Amniotic epithelial cell (primary cell): ENCODE measurements around the gene USP34.
"Not testable (repeated sequence)": the region's sequence is repeated elsewhere in the genome, so short reads cannot be mapped to it uniquely, and the experiment has no call there.

Experiments
- DNase-seq: peaks from one replicate; pipeline ENCODE4 v3.0.0-alpha.2; 2010; ENCODE audit warnings: low read depth

Gene USP34

DNA sequence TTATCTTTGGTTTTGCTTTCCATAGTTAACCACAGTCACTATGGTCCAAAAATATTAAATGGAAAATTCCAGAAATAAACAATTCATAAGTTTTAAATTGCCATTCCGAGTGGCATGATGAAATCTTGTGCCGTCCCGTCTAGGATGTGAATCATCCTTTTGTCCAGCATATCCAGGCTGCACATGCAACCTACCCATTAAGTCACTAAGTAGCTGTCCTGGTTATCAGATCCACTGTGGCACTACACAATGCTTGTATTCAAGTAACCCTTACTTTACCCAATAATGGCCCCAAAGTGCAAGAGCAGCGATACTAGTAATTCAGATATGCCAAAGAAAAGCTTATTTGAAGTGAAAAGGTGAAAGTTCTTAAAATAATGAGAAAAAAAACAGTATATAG lies 10.7 kb downstream of the USP34 start:
- DNase-seq = peak; percentile 83

DNA sequence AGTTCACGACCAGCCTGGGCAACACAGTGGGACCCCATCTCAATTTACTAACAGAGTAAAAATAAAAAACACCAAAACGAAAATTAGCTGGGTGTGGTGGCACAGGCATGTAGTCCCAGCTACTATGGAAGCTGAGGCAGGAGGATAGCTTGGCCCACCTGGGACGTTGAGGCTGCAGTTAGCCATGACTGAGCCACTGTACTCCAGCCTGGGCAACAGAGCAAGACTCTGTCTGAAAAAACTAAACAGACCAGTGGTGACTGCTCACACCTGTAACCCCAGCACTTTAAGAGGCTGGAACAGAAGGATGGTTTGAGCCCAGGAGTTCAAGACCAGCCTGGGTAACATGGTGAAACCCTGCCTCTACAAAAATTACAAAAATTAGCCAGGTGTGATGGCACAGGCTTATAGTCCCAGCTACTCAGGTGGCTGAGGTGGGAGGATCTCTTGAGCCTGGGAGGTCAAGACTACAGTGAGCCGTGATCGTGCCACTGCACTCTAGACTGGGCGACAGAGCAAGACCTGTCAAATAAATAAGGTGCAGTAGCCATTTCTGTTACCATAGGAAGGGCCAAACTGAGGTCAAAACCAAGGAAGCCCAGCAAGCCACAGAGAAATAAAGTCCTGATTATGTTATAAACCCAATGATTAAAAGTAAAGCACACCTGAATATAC lies 14.0 kb downstream of the USP34 start:
- no peak for DNase-seq

DNA sequence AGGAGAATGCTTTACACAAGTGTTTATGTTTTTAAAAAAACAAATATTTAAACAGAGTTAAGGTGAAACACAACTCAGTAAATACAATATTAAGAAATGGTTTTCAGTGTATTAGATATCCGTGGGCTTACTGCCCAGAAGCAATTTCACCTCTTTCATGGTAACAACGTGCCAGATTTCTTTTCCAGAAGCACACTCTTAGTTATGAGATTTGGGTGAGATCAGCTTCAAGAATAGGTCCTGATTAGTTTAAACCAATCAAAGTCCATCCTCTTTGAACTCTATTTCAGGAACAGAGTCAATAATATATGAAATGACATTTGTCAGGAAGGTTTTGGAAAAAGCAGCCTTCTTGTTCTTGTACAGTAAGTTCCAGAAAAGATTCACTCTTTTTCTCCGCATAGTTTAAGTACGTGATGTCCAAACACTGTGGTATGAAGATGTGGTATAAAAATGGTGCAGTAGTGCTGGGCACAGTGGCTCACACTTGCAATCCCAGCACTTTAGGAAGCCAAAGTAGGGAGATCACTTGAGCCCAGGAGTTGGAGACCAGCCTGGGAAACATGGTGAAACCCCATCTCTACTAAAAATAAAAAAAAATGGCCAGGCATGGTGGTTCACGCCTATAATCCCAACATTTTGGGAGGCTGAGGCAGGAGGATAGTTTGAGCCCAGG lies 14.7 kb downstream of the USP34 start:
- DNase-seq = no peak

DNA sequence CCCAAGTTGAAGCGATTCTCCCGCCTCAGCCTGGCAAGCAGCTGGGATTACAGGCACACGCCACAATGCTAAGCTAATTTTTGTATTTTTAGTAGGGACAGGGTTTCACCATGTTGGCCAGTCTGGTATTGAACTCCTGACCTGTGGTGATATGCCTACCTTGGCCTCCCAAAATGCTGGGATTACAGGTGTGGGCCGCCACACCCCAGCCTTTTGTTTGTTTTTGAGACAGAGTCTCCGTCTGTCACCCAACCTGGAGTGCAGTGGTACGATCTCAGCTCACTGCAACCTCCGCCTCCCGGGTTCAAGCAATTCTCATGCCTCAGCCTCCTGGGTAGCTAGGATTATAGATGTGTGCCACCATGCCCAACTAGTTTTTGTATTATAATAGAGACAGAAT lies 15.9 kb downstream of the USP34 start:
- not testable (repeated sequence) for DNase-seq

DNA sequence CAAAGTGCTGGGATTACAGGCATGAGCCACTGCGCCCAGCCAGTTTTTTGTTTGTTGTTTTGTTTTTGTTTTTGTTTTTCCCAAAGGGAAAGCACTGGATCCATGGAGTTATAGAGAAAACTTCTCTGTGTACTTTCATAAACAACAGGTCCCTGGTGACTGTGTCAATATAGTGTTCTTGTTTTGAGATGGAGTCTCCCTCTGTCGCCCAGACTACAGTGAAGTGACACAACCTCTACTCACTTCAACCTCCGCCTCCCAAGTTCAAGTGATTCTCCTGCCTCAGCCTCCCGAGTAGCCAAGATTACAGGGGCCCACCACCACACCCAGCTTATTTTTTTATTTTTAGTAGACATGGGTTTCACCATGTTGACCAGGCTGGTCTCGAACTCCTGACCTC lies 16.5 kb downstream of the USP34 start:
- no peak for DNase-seq

DNA sequence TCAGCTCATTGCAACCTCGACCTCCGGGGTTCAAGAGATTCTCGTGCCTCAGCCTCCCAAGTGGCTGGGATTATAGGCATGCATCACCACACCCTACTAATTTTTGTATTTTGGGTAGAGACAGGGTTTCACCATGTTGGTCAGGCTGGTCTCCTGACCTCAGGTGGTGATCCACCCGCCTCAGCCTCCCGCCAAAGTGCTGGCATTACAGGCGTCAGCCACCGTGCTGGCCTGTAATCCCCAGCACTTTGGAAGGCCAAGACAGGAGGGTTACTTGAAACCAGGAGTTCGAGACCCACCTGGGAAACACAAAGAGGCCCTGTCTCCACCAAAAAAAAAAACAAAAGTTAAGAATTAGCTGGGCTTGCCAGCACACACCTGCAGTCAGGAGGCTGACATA lies 18.5 kb downstream of the USP34 start:
- no peak for DNase-seq

DNA sequence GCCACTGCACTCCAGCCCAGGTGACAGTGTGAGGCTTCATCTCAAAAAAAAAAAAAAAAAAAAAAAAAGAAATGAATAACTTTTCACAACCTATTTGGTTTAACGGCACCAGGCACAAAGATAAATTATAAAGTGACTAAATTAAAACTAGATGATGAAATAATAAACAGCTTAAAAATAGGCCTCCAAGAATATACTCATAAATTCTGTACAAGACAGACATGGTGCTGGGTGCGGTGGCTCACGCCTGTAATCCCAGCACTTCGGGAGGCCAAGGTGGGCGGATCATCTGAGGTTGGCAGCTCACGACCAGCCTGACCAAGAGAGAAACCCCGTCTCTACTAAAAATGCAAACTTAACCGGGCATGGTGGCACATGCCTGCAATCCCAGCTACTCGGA lies 19.7 kb downstream of the USP34 start:
- no peak for DNase-seq

DNA sequence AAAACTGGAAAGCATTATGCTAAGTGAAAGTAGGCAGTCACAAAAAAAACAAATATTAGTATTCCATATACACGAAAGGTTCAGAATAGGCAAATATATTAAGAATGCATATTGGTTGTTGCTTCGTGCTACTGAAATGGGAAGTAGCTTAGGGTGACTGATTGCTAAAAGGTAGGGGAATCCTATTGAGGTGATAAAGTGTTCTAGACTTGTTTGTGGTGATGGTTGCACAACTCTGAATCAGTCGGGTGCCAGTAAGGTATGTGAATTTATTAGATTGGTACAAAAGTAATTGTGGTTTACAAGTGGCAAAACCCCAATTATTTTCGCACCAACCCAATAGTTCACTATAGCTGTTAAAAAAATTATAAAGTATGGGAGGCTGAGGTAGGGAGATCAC lies 20.7 kb downstream of the USP34 start:
- DNase-seq = peak; percentile 90

DNA sequence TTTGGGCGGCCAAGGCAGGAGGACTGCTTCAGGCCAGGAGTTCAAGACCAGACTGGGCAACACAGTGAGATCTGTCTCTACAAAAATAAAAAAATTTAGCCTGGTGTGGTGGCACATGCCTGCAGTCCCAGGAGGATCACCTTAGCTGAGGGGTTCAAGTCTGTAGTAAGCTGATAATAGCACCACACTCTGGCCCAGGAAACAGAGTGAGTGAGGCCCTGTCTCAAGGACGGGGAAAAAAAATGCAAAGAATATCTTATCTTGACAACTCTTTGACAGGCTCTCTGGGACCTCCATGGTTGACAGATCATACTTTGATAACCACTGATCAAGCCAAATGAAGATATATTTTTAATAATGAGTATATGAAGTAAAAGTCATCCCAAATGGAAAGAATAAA lies 22.7 kb downstream of the USP34 start:
- no peak for DNase-seq

DNA sequence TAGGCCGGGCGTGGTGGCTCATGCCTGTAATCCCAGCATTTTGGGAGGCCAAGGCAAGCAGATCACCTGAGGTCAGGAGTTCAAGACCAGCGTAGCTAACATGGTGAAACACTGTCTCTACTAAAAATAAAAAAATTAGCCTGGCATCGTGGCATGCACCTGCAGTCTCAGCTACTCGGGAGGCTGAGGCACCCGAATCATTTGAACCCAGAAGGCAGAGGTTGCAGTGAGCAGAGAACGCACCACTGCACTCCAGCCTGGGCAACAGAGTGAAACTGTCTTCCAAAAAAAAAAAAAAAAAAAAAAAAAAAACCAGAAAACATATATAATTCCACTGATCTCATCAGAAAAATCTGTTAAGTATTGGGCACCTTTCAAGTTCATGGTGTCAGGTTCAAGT lies 23.9 kb downstream of the USP34 start:
- not testable (repeated sequence) for DNase-seq

DNA sequence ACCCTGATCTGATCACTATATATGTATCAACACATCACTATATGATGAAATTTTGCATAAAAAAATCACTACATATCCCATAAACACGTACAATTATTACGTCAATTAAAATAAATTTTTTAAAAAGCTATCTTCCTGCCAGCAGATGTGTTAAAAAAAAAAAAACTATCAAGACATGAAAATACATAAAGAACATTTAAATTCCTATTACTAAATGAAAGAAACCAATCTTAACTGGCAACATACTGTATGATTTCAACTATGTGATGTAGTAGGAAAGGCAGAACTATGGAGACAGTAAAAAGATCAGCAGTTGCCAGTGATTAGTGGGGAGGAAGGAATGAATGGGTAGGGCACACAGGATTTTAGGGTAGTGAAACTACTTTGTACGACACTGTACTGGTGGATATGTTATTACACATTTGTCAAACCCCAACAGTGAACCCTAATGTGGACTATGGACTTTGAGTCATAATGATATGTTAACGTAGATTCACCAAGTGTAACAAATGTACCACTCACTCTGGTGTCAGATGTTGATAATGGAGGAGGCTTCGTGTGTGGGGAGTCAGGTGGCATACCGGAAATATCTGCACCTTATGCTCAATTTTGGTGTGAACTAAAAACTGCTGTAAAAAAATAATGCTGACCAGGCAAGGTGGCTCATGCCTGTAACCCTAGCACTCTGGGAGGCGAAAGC lies 27.4 kb downstream of the USP34 start:
- no peak for DNase-seq

DNA sequence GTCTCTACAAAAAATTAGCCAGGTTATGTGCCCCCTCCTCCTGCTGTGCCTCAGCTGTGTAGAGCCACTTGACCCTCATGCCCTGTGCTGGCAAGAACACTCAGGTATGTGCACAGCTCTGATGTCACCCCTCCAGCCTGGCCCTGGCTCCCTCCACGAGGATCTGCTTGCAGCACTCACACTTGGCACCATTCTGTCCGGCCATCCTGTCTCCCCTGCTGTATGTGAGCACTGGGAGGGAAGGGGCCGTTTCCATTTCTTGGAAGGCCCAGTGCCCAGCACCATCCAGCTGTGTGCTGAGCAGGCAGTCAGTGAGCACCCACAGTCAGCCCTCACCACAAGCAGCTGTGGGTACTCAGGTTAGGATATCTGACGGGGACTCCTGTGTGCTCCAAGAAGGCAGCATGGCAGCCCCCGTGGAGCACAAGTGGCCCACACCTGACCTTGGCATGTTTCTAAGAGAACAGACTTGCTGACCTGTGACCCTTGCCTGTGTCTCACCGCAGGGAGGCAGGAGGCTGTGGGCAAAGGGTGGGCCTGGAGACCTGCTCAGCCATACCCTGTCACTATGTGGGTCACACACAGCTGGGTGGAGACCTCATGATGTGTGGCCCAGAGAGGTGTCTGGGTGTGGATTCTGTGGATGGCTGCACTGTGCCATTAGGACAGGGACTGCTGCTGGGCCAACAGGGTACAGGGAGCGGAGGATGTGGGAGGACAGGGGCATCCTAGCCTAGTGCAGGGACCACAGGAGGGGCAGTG lies 31.5 kb downstream of the USP34 start:
- DNase-seq = no peak

DNA sequence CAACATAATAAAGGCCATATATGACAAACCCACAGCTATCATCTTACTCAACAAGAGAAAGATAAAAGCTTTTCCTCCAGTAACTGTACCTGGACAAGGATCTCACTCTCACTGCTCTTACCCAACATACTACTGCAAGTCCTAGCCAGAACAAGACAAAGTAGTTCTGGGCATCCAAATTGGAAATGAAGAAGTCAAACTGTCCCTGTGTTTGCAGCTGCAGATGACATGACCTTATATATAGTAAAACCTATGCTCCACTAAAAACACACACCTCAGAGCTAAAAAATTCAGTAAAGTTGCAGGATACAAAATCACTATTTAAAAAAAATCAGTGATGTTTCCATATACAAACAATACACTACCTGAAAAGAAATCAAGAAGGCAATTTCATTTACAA lies 32.2 kb downstream of the USP34 start:
- no peak for DNase-seq

DNA sequence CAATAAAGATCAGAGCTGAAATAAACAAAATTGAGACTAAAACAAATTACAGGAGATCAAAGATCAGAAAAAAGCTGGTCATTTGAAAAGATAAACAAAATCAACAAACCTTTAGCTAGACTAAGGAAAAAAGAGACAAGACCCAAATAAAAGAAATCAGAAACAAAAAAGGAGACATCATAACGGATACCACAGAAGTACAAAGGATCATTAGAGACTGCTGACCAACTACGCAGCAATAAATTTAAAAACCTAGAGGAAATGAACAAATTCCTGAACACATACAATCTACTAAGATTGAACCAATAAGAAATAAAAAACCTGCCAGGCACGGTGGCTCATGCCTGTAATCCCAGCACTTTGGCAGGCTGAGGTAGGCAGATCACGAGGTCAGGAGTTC lies 33.7 kb downstream of the USP34 start:
- DNase-seq = no peak

DNA sequence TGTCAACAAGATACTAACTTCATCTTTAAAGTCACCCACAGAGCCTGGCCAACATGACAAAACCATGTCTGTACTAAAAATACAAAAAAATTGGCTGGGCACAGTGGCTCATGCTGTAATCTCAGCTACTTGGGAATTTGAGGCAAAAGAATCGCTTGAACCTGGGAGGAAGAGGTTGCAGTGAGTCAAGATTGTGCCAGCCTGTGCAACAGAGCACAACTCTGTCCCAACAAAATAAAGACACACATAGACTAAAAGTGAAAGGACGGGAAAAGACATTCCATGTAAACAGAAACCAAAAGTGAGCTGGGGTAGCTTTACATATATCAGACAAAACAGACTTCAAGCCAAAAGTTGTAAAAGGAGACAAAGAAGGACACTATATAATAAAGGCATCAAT lies 34.8 kb downstream of the USP34 start:
- no peak for DNase-seq

DNA sequence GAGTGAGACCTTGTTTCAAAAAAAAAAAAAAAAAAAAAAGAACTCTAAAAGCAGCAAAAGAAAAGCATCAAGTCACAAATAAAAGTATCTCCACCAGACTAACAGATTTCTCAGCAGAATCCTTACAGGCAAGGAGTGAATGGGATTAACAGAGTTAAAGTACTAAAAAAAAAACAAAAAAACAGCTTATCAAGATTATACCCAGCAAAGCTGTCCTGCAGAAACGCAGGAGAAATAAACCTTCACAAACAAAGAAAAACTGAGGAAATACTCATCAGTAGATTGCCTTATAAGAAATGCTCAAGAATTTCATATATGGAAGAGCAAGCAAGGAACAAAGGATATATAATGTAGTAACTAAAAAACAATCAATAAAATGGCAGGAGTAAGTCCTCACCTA lies 35.6 kb downstream of the USP34 start:
- DNase-seq = no peak

DNA sequence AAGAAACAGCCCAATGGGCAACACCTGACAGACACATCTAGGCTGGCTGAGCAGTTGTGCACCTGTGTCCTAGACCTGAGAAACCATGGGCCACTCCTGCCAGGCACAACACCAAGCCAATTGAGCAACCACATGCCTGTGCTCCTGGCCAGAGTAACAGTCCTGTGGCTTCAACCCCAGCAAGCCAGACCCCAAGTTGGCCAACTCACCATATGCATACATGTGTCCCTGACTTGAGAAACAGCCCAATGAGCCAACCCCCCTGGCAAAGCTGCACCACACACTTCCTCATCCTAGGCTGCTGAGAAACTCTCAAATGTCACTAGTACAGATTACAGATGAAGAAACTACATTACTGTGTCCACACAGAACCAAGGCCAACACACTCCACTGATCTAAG lies 36.6 kb downstream of the USP34 start:
- DNase-seq = peak; percentile 41

DNA sequence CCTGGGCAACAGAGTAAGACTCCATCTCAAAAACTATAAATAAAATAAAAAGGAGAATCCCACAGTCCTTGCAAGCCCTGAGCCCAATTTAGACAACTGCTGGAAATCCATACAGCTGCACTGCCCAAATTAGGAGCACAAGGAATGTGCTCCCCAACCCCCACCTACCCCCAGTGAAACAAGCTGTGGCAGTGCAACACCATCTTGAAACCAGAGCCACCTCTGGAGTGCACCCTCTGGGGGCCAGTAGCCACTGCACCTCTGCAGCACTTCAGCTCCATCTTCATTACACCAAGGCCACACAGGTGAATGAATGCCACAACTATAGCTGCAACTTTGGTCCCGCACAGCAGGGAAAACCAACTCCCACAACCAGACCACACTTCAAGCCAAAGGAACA lies 37.3 kb downstream of the USP34 start:
- no peak for DNase-seq

DNA sequence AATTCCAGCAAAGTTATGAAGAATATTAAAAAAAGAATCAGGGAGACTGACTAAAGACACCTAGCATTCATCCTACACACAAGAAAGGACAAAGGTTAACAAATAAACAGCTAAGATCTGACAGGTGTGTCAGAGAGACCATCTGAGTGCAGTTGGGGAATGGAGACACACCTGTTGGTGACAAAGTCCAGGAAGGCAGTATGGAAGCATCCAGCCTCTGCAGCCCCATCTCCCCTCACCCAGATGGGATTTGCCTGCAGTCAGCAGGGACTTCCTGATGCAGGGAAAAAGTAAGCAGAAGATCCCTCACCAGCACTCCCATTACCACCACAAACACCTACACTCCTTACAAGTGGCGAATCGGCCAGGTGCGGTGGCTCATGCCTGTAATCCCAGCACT lies 37.9 kb downstream of the USP34 start:
- no peak for DNase-seq

DNA sequence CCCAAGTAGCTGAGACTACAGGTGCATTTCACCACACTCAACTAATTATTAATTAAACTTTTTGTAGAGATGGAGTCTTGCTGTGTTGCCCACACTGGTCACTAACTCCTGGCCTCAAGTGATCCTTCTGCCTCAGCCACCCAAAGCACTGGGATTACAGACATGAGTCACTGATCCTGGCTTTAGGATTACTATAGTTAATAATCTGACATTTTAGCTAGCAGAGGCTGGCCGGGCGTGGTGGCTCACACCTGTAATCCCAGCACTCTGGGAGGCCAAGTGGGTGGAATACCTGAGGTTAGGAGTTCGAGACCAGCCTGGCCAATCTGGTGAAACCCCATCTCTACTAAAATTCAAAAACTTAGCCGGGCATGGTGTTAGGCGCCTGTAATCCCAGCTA lies 39.5 kb downstream of the USP34 start:
- no peak for DNase-seq

DNA sequence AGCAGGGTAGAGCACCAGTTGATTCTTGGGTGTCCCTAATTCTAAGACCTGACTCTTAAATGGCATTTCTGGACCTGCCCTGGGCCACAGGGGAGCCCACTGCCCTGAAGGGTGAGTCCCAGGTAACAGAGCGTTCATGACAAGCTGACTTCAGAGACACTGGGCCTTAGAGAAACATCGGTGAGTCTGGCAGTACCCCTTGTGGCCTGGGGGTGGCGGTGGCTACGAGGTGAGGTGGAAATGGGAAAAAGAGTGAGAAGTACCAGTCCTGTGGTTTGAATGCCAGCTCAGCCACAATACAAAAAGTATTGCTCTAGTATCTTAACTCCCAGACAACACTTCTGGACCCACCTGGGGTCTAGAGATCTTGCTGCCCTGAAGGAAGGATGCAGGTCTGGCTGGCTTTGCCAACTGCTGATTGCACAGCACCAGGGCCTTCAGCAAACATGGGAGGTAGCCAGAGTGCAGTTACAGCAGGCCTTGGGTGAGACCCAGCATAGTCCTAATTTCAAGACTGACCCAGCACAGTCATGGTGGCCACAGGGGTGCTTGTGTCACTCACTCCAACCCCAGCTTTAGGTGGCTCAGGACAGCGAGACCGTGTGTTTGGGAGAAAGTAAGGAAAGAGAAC lies 44.5 kb downstream of the USP34 start:
- peak; percentile 64 for DNase-seq

DNA sequence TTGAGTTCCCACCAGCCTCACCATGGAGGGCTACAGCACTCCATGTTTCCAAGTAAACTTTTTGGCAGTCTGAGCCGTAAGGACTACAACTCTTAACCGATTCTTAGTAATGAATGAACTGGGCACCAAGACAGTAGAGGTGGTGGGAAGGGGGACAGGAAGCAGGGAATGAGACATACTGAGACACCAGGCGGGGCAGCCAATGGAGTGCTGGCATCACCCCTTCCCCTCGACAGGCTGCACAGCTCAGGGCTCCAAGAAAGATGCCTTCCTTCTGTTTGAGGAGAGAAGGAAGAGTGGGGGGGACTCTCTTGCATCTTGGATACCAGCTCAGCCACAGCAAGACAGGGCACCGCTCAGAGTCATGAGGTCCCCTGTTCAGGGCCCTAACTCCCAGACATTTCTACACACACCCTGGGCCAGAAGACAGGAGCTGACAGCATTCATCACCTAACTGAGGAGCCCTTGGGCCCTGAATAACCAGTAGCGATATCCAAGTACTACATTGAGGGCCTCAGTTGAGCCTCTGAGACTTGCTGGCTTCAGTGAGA lies 45.2 kb downstream of the USP34 start:
- no peak for DNase-seq
